NCI-H345 (cell line): ENCODE measurements around the gene DUSP15.
"Not testable (repeated sequence)": the region's sequence is repeated elsewhere in the genome, so short reads cannot be mapped to it uniquely, and the experiment has no call there.

Experiments
- DNase-seq: peaks from one replicate; lab custom pipeline; 2025; lab: John Stamatoyannopoulos, UW

Gene DUSP15

GRCh38 chr20:31869942-31870725 is at the start of gene DUSP15, which contains the start of gene TTLL9:
DUSP15 (minus strand) TSS chr20:31870527; CDS start chr20:31870337, 190 bp downstream.
TTLL9 (plus strand) TSS chr20:31870634; CDS start chr20:31871127, 493 bp downstream.
- peak; percentile 40 for DNase-seq

- DNase-seq, result no peak
Observed at GRCh38 chr20:31919410-31920155, 49.3 kb upstream of the DUSP15 start.

GRCh38 chr20:31918466-31919105 is 48.3 kb upstream of the DUSP15 start:
- no peak for DNase-seq

GRCh38 chr20:31917962-31918412 is 47.7 kb upstream of the DUSP15 start:
- not testable (repeated sequence) for DNase-seq

- DNase-seq, result no peak
Observed at GRCh38 chr20:31916708-31917107, 46.4 kb upstream of the DUSP15 start.

GRCh38 chr20:31915491-31916280 is 45.4 kb upstream of the DUSP15 start:
- DNase-seq, result no peak

GRCh38 chr20:31914170-31914569 is 43.8 kb upstream of the DUSP15 start:
- DNase-seq, result no peak

- DNase-seq, result no peak
Observed at GRCh38 chr20:31913431-31914157, 43.3 kb upstream of the DUSP15 start.

GRCh38 chr20:31910071-31910803 is 39.9 kb upstream of the DUSP15 start:
- no peak for DNase-seq

GRCh38 chr20:31909253-31910070 is 39.1 kb upstream of the DUSP15 start:
- DNase-seq, result no peak

GRCh38 chr20:31908424-31908823 is 38.1 kb upstream of the DUSP15 start:
- DNase-seq, result no peak

GRCh38 chr20:31908016-31908415 is 37.7 kb upstream of the DUSP15 start:
- no peak for DNase-seq

- DNase-seq, result no peak
Observed at GRCh38 chr20:31907046-31907445, 36.7 kb upstream of the DUSP15 start.

- no peak for DNase-seq
Observed at GRCh38 chr20:31906001-31906400, 35.7 kb upstream of the DUSP15 start.

GRCh38 chr20:31903627-31904386 is 33.5 kb upstream of the DUSP15 start:
- no peak for DNase-seq

GRCh38 chr20:31901615-31902014 is 31.3 kb upstream of the DUSP15 start:
- DNase-seq, result no peak

GRCh38 chr20:31897541-31897940 is 27.2 kb upstream of the DUSP15 start:
- DNase-seq, result no peak

- DNase-seq, result no peak
Observed at GRCh38 chr20:31896049-31896448, 25.7 kb upstream of the DUSP15 start.
